ENCODE measurements around the gene ATF5. TPM values are rescaled to one million over a fixed set of nuclear protein-coding genes. Genes with fewer than 3 reads are reported as not detected.
A peak's percentile ranks its signal among the peaks of the same experiment; 100 is the strongest.

The ATF5 gene
- total and polyA plus RNA-seq, 2 of the 8 experiments (the other 6 are each of a cell fraction or from before 2014, with no cell fraction given): 6.2 to 13.1 TPM

- FAIRE-seq: no peak
- Histone ChIP-seq H2BK5ac (ENCODE audit: low read depth, low read length) (0 out of 2 replicates have a peak overlapping the region, but pooled peaks have one; percentile 2), H3K9ac (replicated peaks in 1 of 4; ENCODE audit: extremely low read depth in 1 of 4, low read depth in 3 of 4, low read length in 3 of 4) (no peak overlapping the region; a peak in 1 of 7 replicates), H2BK20ac (ENCODE audit: low read length) (no peak overlapping the region), H4K20me1 (replicated peaks in 1 of 2; ENCODE audit: control insufficient read depth in 1 of 2, insufficient read depth in 2 of 2, low read length in 2 of 2) (peaks cover 55% of the 10 kb centered on the region in 2 experiments), H2BK12ac (ENCODE audit: low read depth, low read length) (no peak overlapping the region), H3K18ac (ENCODE audit: extremely low read depth, low read length) (no peak overlapping the region), H3K27ac (ENCODE audit: low read depth, low read length) (no peak overlapping the region), H3K23ac (ENCODE audit: insufficient read length) (no peak overlapping the region), H4K5ac (ENCODE audit: insufficient read length, low read depth, low read length) (no peak overlapping the region), H4K8ac (ENCODE audit: extremely low read depth, insufficient read depth, low read length) (peak overlapping the region; percentile 31; the same call in 1 of the 2 replicates), H3K4me3 (ENCODE audit: extremely low read depth in 1 of 4, insufficient read depth in 2 of 4, low read depth in 3 of 4, low read length in 4 of 4) (no peak overlapping the region), H3K79me1 (ENCODE audit: low read depth, low read length) (peaks cover 21% of the 10 kb centered on the region), H3K14ac (ENCODE audit: insufficient read length) (no peak overlapping the region), H3K23me2 (ENCODE audit: low read depth, low read length) (no peaks in the 10 kb centered on the region), H2BK15ac (ENCODE audit: low read length) (no peak overlapping the region), H3K4ac (replicated peaks; ENCODE audit: insufficient read length, low read depth, low read length) (no peak overlapping the region), H3K4me2 (ENCODE audit: insufficient read depth in 1 of 2, low read depth in 2 of 2, low read length in 2 of 2) (no peak overlapping the region; a peak in 1 of 4 replicates), H3K27me3 (replicated peaks in 1 of 4; ENCODE audit: control insufficient read depth in 3 of 4, extremely low read depth in 1 of 4, insufficient read depth in 3 of 4, low read length in 3 of 4) (no peaks in the 10 kb centered on the region), H3K4me1 (replicated peaks in 1 of 4; ENCODE audit: control insufficient read depth in 3 of 4, insufficient read depth in 4 of 4, low read length in 3 of 4) (peaks cover 0 to 15% (median 4%) of the 10 kb centered on the region in 4 experiments; a peak in 5 of 7 replicates), H2BK120ac (replicated peaks; ENCODE audit: low read depth, low read length) (no peak overlapping the region), H2AK5ac (ENCODE audit: low read depth, low read length) (no peak overlapping the region), H3K36me3 (ENCODE audit: control insufficient read depth in 2 of 4, insufficient read depth in 4 of 4, low read length in 3 of 4) (peaks cover 14 to 47% (median 28%) of the 10 kb centered on the region in 4 experiments), H2AFZ (ENCODE audit: low read length) (no peak overlapping the region), H3K9me3 (ENCODE audit: insufficient read depth in 2 of 2, low read depth in 1 of 2, low read length in 1 of 2) (no peaks in the 10 kb centered on the region), H4K91ac (replicated peaks; ENCODE audit: insufficient read length, low read length) (no peak overlapping the region), H3K56ac (replicated peaks; ENCODE audit: insufficient read length, low read depth, low read length) (no peak overlapping the region), H3K79me2 (ENCODE audit: control insufficient read depth in 1 of 2, insufficient read depth in 2 of 2, low read length in 2 of 2) (peaks cover 15 to 95% of the 10 kb centered on the region in 2 experiments)
- TF ChIP-seq FOSL1 (IDR thresholded peaks at IDR 0.05; ENCODE audit: insufficient read depth, low read depth, low read length) (no peak), POLR2A (IDR thresholded peaks at IDR 0.05; ENCODE audit: control extremely low read depth in 1 of 2, low read depth in 2 of 2, low read length in 2 of 2) (peak in 1 of 2 experiments; percentile 22; a peak in 2 of 3 replicates), POLR2AphosphoS5 (IDR thresholded peaks at IDR 0.05; ENCODE audit: low read depth, low read length) (0 out of 2 replicates have a peak, but pooled peaks have one; percentile 1), SP1 (IDR thresholded peaks at IDR 0.05; ENCODE audit: low read depth, low read length) (no peak), RXRA (IDR thresholded peaks at IDR 0.05; ENCODE audit: insufficient read depth, low read depth, low read length) (no peak), RNF2 (IDR thresholded peaks at IDR 0.05; ENCODE audit: borderline replicate concordance, low read depth, low read length, missing control alignments, poor library complexity, severe bottlenecking) (no peak)
- no peak for DNase-seq (ENCODE audit: low read depth in 1 of 2, low spot score in 2 of 2)
- WGBS, 2 experiments (ENCODE audit: extremely low coverage in 1 of 2, insufficient coverage in 1 of 2, insufficient read length in 1 of 2, insufficient replicate concordance in 2 of 2, low coverage in 1 of 2, low lambda C conversion rate in 2 of 2, missing lambda C conversion rate in 1 of 2): 89% methylated on average over 22 of the region's 22 CpGs; no CpG with 5 or more reads in 1 of the 2 experiments
- ChIA-PET CTCF (ENCODE audit: partially characterized antibody) (interaction anchor here (1.0 to 1.6 kb wide), 2 partner anchors 10 to 61 kb away, joined by 3 to 5 read pairs; no protein-coding TSS in a partner anchor), POLR2A (ENCODE audit: partially characterized antibody) (interaction anchor here (0.6 to 19.2 kb wide), 11 partner anchors 2 to 490 kb away, joined by 3 to 373 read pairs (median 3); partner anchors contain the start of genes ATF5, NUP62 and VRK3)
These were observed 6.9 kb upstream of the ATF5 start for GRCh38 chr19:49921871-49922795.

All from H1 (cell line).